Mesodermal cell (in vitro differentiated cells): ENCODE results near the gene DSG4.

Source experiments
- H3K27ac ChIP-seq: 2 replicates; pipeline ENCODE4 v1.7.0; 2013; ENCODE audit warnings: mild to moderate bottlenecking, low read depth, low read length, moderate library complexity; ENCODE audit not compliant: severe bottlenecking
- H3K36me3 ChIP-seq: 2 replicates; pipeline ENCODE4 v1.7.1; 2013; ENCODE audit warnings: mild to moderate bottlenecking, low read length, moderate library complexity; ENCODE audit not compliant: control insufficient read depth, insufficient read depth
- H3K4me1 ChIP-seq: one replicate; pipeline ENCODE4 v1.7.1; 2013; ENCODE audit warnings: mild to moderate bottlenecking, low read length; ENCODE audit not compliant: insufficient read depth, control insufficient read depth, poor library complexity, severe bottlenecking
- H3K4me3 ChIP-seq: 2 replicates; pipeline ENCODE4 v1.7.0; 2013; ENCODE audit warnings: low read length, control low read depth, mild to moderate bottlenecking; ENCODE audit not compliant: insufficient read depth, poor library complexity, severe bottlenecking; ENCODE audit errors: extremely low read depth
- H3K9me3 ChIP-seq: 2 replicates; pipeline ENCODE4 v1.7.1; 2013; ENCODE audit warnings: mild to moderate bottlenecking, low read length, moderate library complexity; ENCODE audit not compliant: control insufficient read depth
- whole genome bisulfite sequencing, 2 experiments: methylation state at CpG; one replicate each; pipeline ENCODE4 v1.1.5; 2013; ENCODE audit warnings: missing lambda C conversion rate in 2 of 2; ENCODE audit not compliant: insufficient coverage in 2 of 2; 5-methylcytosine and 5-hydroxymethylcytosine counted together

Gene DSG4

GRCh38 chr18:31407649-31408048, 31.1 kb downstream of the DSG4 start:
- Histone ChIP-seq H3K4me3 (no peak overlapping the region), H3K27ac (no peak overlapping the region), H3K9me3 (no peaks in the 10 kb centered on the region), H3K4me1 (no peaks in the 10 kb centered on the region), H3K36me3 (no peaks in the 10 kb centered on the region)
- WGBS, 2 experiments, result 92% methylated on average over 2 of the region's 3 CpGs; no CpG with 5 or more reads in 1 of the 2 experiments

GRCh38 chr18:31409276-31409675, 32.7 kb downstream of the DSG4 start:
- Histone ChIP-seq H3K4me3 (no peak overlapping the region), H3K9me3 (no peaks in the 10 kb centered on the region), H3K27ac (no peak overlapping the region), H3K4me1 (no peaks in the 10 kb centered on the region), H3K36me3 (no peaks in the 10 kb centered on the region)
- WGBS, 2 experiments, result 67 to 69% methylated on average over 2 to 3 of the region's 4 CpGs

GRCh38 chr18:31410716-31411483, 34.3 kb downstream of the DSG4 start:
- H3K4me3 ChIP-seq, result no peak overlapping the region
- WGBS, 2 experiments, result 95 to 98% methylated on average over 19 to 21 of the region's 37 CpGs
- no peaks in the 10 kb centered on the region for H3K36me3 ChIP-seq
- H3K4me1 ChIP-seq, result no peaks in the 10 kb centered on the region
- H3K27ac ChIP-seq, result no peak overlapping the region
- no peaks in the 10 kb centered on the region for H3K9me3 ChIP-seq

GRCh38 chr18:31413137-31413536, 36.6 kb downstream of the DSG4 start:
- no peaks in the 10 kb centered on the region for H3K4me1 ChIP-seq
- H3K27ac ChIP-seq, result no peak overlapping the region
- 91 to 93% methylated on average over 3 to 4 of the region's 6 CpGs for WGBS, 2 experiments
- H3K36me3 ChIP-seq, result no peaks in the 10 kb centered on the region
- H3K4me3 ChIP-seq, result no peak overlapping the region
- H3K9me3 ChIP-seq, result no peaks in the 10 kb centered on the region

GRCh38 chr18:31417850-31418249, 41.3 kb downstream of the DSG4 start:
- no peaks in the 10 kb centered on the region for H3K36me3 ChIP-seq
- H3K4me3 ChIP-seq, result no peak overlapping the region
- no peaks in the 10 kb centered on the region for H3K9me3 ChIP-seq
- H3K4me1 ChIP-seq, result no peaks in the 10 kb centered on the region
- no peak overlapping the region for H3K27ac ChIP-seq

GRCh38 chr18:31419457-31419932, 42.9 kb downstream of the DSG4 start:
- WGBS, 2 experiments, result 93 to 95% methylated on average over 4 to 5 of the region's 7 CpGs
- no peak overlapping the region for H3K27ac ChIP-seq
- H3K36me3 ChIP-seq, result no peaks in the 10 kb centered on the region
- no peak overlapping the region for H3K4me3 ChIP-seq
- no peaks in the 10 kb centered on the region for H3K9me3 ChIP-seq
- no peaks in the 10 kb centered on the region for H3K4me1 ChIP-seq

- H3K27ac ChIP-seq, result no peak overlapping the region
- no peaks in the 10 kb centered on the region for H3K4me1 ChIP-seq
- no peaks in the 10 kb centered on the region for H3K9me3 ChIP-seq
- no peak overlapping the region for H3K4me3 ChIP-seq
- WGBS, 2 experiments, result 90 to 100% methylated on average over 4 to 6 of the region's 6 CpGs
- H3K36me3 ChIP-seq, result no peaks in the 10 kb centered on the region
Measured at GRCh38 chr18:31420032-31420431, 43.5 kb downstream of the DSG4 start.

- no peaks in the 10 kb centered on the region for H3K4me1 ChIP-seq
- no peak overlapping the region for H3K4me3 ChIP-seq
- H3K9me3 ChIP-seq, result no peaks in the 10 kb centered on the region
- no peaks in the 10 kb centered on the region for H3K36me3 ChIP-seq
- no peak overlapping the region for H3K27ac ChIP-seq
- WGBS, 2 experiments, result 100% methylated on average over 1 of the region's 2 CpGs
Measured at GRCh38 chr18:31420524-31420923, 43.9 kb downstream of the DSG4 start.

- H3K36me3 ChIP-seq, result no peaks in the 10 kb centered on the region
- H3K27ac ChIP-seq, result no peak overlapping the region
- peaks cover 4% of the 10 kb centered on the region for H3K4me1 ChIP-seq
- no peaks in the 10 kb centered on the region for H3K9me3 ChIP-seq
- no peak overlapping the region for H3K4me3 ChIP-seq
- 0 to 18% methylated on average over 4 to 5 of the region's 7 CpGs for WGBS, 2 experiments
Measured at GRCh38 chr18:31424383-31424988, 47.9 kb downstream of the DSG4 start.

GRCh38 chr18:31426021-31426420, 49.4 kb downstream of the DSG4 start:
- no peaks in the 10 kb centered on the region for H3K9me3 ChIP-seq
- 93 to 94% methylated on average over 2 of the region's 2 CpGs for WGBS, 2 experiments
- H3K36me3 ChIP-seq, result no peaks in the 10 kb centered on the region
- H3K27ac ChIP-seq, result no peak overlapping the region
- H3K4me3 ChIP-seq, result no peak overlapping the region
- peaks cover 4% of the 10 kb centered on the region for H3K4me1 ChIP-seq

- WGBS, 2 experiments, result 86 to 100% methylated on average over 1 of the region's 5 CpGs
- no peak overlapping the region for H3K27ac ChIP-seq
- H3K9me3 ChIP-seq, result no peaks in the 10 kb centered on the region
- peaks cover 4% of the 10 kb centered on the region for H3K4me1 ChIP-seq
- no peaks in the 10 kb centered on the region for H3K36me3 ChIP-seq
- no peak overlapping the region for H3K4me3 ChIP-seq
Measured at GRCh38 chr18:31426871-31427406, 50.4 kb downstream of the DSG4 start.
